ENCODE data around the gene DYNC2LI1.

Gene DYNC2LI1

GRCh38 chr2:43800894-43801293 lies 27.1 kb downstream of the DYNC2LI1 start:
- TF ChIP-seq EZH2phosphoT487 (IDR thresholded peaks at IDR 0.05; ENCODE audit: low read length) (no peak), EZH2 (optimal IDR thresholded peaks at IDR 0.05; ENCODE audit: low read depth, low read length) (no peak), CTCF (IDR thresholded peaks at IDR 0.05; ENCODE audit: low read length) (no peak)

GRCh38 chr2:43802135-43802534 lies 28.3 kb downstream of the DYNC2LI1 start:
- Histone ChIP-seq H3K79me2 (ENCODE audit: low read length) (no peaks in the 10 kb centered on the region), H3K4me1 (ENCODE audit: low read length) (no peaks in the 10 kb centered on the region), H4K20me1 (ENCODE audit: insufficient read depth, low read length) (no peaks in the 10 kb centered on the region), H3K27ac (ENCODE audit: low read length) (no peak overlapping the region), H3K4me2 (ENCODE audit: low read depth, low read length) (no peak overlapping the region), H3K4me3 (ENCODE audit: low read length) (no peak overlapping the region), H3K27me3 (replicated peaks; ENCODE audit: insufficient read depth, low read length) (no peaks in the 10 kb centered on the region), H2AFZ (ENCODE audit: low read length) (no peak overlapping the region), H3K9me3 (replicated peaks; ENCODE audit: insufficient read depth, low read length) (no peaks in the 10 kb centered on the region), H3F3A (ENCODE audit: insufficient read depth, low read length) (no peaks in the 10 kb centered on the region), H3K36me3 (replicated peaks; ENCODE audit: insufficient read depth, low read length) (no peaks in the 10 kb centered on the region), H3K9ac (ENCODE audit: low read length) (no peak overlapping the region), H3K9me2 (replicated peaks; ENCODE audit: insufficient read depth, low read length) (no peaks in the 10 kb centered on the region)
- TF ChIP-seq EZH2phosphoT487 (IDR thresholded peaks at IDR 0.05; ENCODE audit: low read length) (no peak), CTCF (IDR thresholded peaks at IDR 0.05; ENCODE audit: low read length) (no peak), EZH2 (optimal IDR thresholded peaks at IDR 0.05; ENCODE audit: low read depth, low read length) (no peak)
- DNase-seq, result no peak

More at GRCh38 chr2:43800894-43801293, 27.1 kb downstream of the DYNC2LI1 start:
- H3K79me2 ChIP-seq (ENCODE audit: low read length), result no peaks in the 10 kb centered on the region
- H3K9me3 ChIP-seq (replicated peaks; ENCODE audit: insufficient read depth, low read length), result no peaks in the 10 kb centered on the region
- H2AFZ ChIP-seq (ENCODE audit: low read length), result no peak overlapping the region
- no peaks in the 10 kb centered on the region for H4K20me1 ChIP-seq (ENCODE audit: insufficient read depth, low read length)
- H3F3A ChIP-seq (ENCODE audit: insufficient read depth, low read length), result no peaks in the 10 kb centered on the region
- no peak overlapping the region for H3K4me3 ChIP-seq (ENCODE audit: low read length)
- no peaks in the 10 kb centered on the region for H3K4me1 ChIP-seq (ENCODE audit: low read length)
- no peak overlapping the region for H3K27ac ChIP-seq (ENCODE audit: low read length)
- H3K27me3 ChIP-seq (replicated peaks; ENCODE audit: insufficient read depth, low read length), result no peaks in the 10 kb centered on the region
- H3K4me2 ChIP-seq (ENCODE audit: low read depth, low read length), result no peak overlapping the region
- no peaks in the 10 kb centered on the region for H3K36me3 ChIP-seq (replicated peaks; ENCODE audit: insufficient read depth, low read length)
- DNase-seq, result no peak
- no peaks in the 10 kb centered on the region for H3K9me2 ChIP-seq (replicated peaks; ENCODE audit: insufficient read depth, low read length)
- H3K9ac ChIP-seq (ENCODE audit: low read length), result no peak overlapping the region

DNA sequence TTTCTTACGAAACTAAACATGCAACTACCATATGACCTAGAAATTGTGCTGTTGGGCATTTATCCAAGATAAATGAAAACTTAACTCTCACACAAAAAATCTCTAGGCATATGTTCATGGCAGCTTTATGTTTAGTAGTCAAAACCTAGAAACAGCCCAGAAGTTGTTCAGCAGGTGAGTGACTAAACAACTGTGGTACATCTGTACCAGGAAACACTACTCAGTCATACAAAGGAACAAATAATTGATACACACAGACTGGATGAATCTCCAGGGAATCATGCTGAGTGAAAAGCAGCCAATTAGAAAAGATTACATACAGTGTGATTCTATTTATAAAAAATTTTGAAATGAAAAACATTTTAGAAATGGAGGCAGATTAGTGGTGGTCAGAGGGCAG lies 29.3 kb downstream of the DYNC2LI1 start:
- no peaks in the 10 kb centered on the region for H3K36me3 ChIP-seq (replicated peaks; ENCODE audit: insufficient read depth, low read length)
- H3K79me2 ChIP-seq (ENCODE audit: low read length), result no peaks in the 10 kb centered on the region
- no peak for TF ChIP-seq EZH2 (optimal IDR thresholded peaks at IDR 0.05; ENCODE audit: low read depth, low read length)
- TF ChIP-seq CTCF (IDR thresholded peaks at IDR 0.05; ENCODE audit: low read length), result no peak
- no peak for TF ChIP-seq EZH2phosphoT487 (IDR thresholded peaks at IDR 0.05; ENCODE audit: low read length)
- no peaks in the 10 kb centered on the region for H3F3A ChIP-seq (ENCODE audit: insufficient read depth, low read length)
- no peak overlapping the region for H3K9ac ChIP-seq (ENCODE audit: low read length)
- H3K4me2 ChIP-seq (ENCODE audit: low read depth, low read length), result no peak overlapping the region
- H4K20me1 ChIP-seq (ENCODE audit: insufficient read depth, low read length), result no peaks in the 10 kb centered on the region
- no peaks in the 10 kb centered on the region for H3K9me3 ChIP-seq (replicated peaks; ENCODE audit: insufficient read depth, low read length)
- H3K27ac ChIP-seq (ENCODE audit: low read length), result no peak overlapping the region
- no peak overlapping the region for H2AFZ ChIP-seq (ENCODE audit: low read length)
- DNase-seq, result no peak
- H3K9me2 ChIP-seq (replicated peaks; ENCODE audit: insufficient read depth, low read length), result no peaks in the 10 kb centered on the region
- no peaks in the 10 kb centered on the region for H3K4me1 ChIP-seq (ENCODE audit: low read length)
- no peak overlapping the region for H3K4me3 ChIP-seq (ENCODE audit: low read length)
- H3K27me3 ChIP-seq (replicated peaks; ENCODE audit: insufficient read depth, low read length), result no peaks in the 10 kb centered on the region

All from MM.1S (cell line).